ENCODE measurements around the gene LYPD4.

DNA sequence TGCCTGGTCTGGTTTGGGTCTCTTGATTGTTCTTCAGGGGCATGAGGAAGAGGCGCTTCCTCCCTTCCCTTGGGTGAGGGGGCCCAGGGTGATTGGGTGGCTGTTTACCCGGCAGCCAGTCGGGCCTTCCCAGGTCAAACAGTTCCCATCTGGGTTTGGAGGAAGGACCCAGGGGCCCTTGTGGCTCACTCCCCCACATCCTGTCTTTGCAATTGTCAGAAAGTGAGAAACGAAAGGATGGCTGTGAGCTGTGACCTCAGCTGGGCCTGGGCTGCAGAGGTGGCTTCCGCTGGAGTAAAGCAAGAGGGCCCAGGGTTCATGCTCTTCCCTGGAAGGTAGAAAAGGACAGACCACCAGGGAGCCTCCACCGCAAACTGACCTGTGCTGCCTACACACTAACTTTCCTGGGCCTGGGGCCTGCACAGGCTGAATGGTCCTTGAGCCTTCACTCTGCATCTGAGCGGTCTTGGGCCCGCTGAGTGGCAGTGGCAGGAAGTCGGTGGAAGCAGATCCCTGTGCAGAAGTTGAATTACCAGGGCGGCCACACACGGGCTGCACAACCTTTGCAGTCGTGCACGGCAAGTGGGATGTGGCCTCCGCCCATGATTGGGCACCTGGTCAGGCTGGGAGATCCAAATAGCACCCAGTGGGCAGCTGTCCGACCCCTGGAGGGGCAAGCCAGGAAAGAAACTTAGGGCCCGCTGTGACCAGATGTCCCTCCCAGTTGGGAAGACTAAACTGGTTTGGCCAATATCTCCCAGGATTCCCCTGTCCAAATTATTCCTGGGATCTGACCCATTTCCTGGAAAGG lies 27.3 kb upstream of the LYPD4 start:
- TF ChIP-seq, protein P1, sequence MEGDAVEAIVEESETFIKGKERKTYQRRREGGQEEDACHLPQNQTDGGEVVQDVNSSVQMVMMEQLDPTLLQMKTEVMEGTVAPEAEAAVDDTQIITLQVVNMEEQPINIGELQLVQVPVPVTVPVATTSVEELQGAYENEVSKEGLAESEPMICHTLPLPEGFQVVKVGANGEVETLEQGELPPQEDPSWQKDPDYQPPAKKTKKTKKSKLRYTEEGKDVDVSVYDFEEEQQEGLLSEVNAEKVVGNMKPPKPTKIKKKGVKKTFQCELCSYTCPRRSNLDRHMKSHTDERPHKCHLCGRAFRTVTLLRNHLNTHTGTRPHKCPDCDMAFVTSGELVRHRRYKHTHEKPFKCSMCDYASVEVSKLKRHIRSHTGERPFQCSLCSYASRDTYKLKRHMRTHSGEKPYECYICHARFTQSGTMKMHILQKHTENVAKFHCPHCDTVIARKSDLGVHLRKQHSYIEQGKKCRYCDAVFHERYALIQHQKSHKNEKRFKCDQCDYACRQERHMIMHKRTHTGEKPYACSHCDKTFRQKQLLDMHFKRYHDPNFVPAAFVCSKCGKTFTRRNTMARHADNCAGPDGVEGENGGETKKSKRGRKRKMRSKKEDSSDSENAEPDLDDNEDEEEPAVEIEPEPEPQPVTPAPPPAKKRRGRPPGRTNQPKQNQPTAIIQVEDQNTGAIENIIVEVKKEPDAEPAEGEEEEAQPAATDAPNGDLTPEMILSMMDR (IDR thresholded peaks at IDR 0.05; ENCODE audit: borderline replicate concordance, extremely low read depth, low read length, poor library complexity, severe bottlenecking): no peak
- TF ChIP-seq EZH2 (IDR thresholded peaks at IDR 0.05; ENCODE audit: borderline replicate concordance, low read depth, low read length, severe bottlenecking): no peak

Data from DND-41 (cell line).